Central memory CD8-positive, alpha-beta T cell (primary cell): ENCODE results near the gene HOXC5.
"Not testable (repeated sequence)": the region's sequence is repeated elsewhere in the genome, so short reads cannot be mapped to it uniquely, and the experiment has no call there.

Experiments
- ATAC-seq: fragments of 150-1000 bp; cut with Tn5 transposase; replicated peaks from 2 replicates; pipeline ENCODE4 v1.10.0; 2022; ENCODE audit warnings: mild to moderate bottlenecking, moderate FRiP score, moderate number of reproducible peaks; ENCODE audit not compliant: poor library complexity, severe bottlenecking; ENCODE audit errors: extremely low read depth
- DNase-seq, 2 donors: peaks; one replicate each; pipeline ENCODE4 v3.0.0; 2021; ENCODE audit warnings: low spot score in 2 of 2
- H3K27ac Mint-ChIP-seq: one replicate; pipeline ENCODE4 v1.8.0; 2022; ENCODE audit warnings: low read depth, mild to moderate bottlenecking, moderate library complexity, mixed read lengths
- H3K27me3 Mint-ChIP-seq: one replicate; pipeline ENCODE4 v1.8.0; 2022; ENCODE audit warnings: mixed read lengths
- H3K36me3 Mint-ChIP-seq: one replicate; pipeline ENCODE4 v1.8.0; 2022; ENCODE audit warnings: mild to moderate bottlenecking, moderate library complexity, mixed read lengths; ENCODE audit not compliant: insufficient read depth
- H3K4me1 Mint-ChIP-seq: one replicate; pipeline ENCODE4 v1.8.0; 2022; ENCODE audit warnings: mixed read lengths
- H3K4me3 Mint-ChIP-seq: one replicate; pipeline ENCODE4 v1.8.0; 2022; ENCODE audit warnings: mild to moderate bottlenecking, moderate library complexity, mixed read lengths
- H3K9me3 Mint-ChIP-seq: one replicate; pipeline ENCODE4 v1.8.0; 2022; ENCODE audit warnings: mixed read lengths

Gene HOXC5

DNA sequence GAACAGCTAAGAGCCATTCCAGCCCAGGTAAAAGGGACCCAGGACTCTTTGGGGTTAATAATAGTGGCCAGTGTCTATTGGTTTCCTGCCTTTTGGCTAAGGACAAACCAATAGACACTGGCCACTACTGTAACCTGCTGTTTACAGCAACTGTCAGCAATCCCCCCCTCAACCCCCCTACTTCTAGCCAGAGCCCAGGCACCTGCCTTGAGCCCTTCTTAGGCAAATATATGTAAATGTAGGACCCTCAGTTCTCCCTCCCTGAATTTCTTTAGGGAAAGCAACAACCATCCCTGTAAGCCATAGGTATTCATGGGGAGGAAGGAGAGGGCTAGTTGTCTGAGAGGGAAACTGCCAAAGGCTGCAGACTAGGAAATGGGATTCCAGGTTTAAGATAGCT lies 43.1 kb downstream of the HOXC5 start:
- Mint-ChIP-seq H3K4me1 (peaks cover 9% of the 10 kb centered on the region), H3K9me3 (no peaks in the 10 kb centered on the region), H3K27ac (no peak overlapping the region), H3K4me3 (no peak overlapping the region), H3K36me3 (peaks cover 5% of the 10 kb centered on the region), H3K27me3 (peaks cover 9% of the 10 kb centered on the region)
- ATAC-seq (no peak), DNase-seq (no peak)

GRCh38 chr12:54077843-54078242 lies 45.0 kb downstream of the HOXC5 start:
- H3K27me3 Mint-ChIP-seq, ATAC-seq, DNase-seq, H3K9me3 Mint-ChIP-seq, H3K4me3 Mint-ChIP-seq, H3K36me3 Mint-ChIP-seq: not testable (repeated sequence)
- peak overlapping the region; percentile 32 for H3K27ac Mint-ChIP-seq
- H3K4me1 Mint-ChIP-seq: peaks cover 25% of the 10 kb centered on the region

DNA sequence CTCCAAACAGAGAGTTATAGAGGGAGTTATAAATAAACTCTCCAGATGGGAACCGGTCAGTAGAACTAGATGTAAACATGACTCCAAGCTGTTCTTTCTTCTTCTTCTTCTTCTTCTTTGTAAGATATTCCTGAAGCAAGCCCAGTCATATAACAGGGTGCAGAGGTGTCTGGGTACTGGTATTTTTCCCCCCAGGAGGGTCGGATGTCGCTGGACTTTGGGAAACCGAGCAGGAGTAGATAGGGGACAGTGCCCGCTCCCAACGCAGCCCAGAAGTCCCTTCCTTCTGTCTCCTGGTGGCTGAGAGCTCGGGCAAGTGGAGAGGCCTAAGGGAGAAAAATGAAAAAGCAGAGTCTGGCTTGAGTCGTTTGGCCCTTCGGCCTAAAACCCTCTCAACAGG lies 46.3 kb downstream of the HOXC5 start:
- H3K9me3 Mint-ChIP-seq, H3K36me3 Mint-ChIP-seq, DNase-seq, H3K27me3 Mint-ChIP-seq, H3K27ac Mint-ChIP-seq, H3K4me3 Mint-ChIP-seq, ATAC-seq: not testable (repeated sequence)
- peaks cover 35% of the 10 kb centered on the region for H3K4me1 Mint-ChIP-seq

DNA sequence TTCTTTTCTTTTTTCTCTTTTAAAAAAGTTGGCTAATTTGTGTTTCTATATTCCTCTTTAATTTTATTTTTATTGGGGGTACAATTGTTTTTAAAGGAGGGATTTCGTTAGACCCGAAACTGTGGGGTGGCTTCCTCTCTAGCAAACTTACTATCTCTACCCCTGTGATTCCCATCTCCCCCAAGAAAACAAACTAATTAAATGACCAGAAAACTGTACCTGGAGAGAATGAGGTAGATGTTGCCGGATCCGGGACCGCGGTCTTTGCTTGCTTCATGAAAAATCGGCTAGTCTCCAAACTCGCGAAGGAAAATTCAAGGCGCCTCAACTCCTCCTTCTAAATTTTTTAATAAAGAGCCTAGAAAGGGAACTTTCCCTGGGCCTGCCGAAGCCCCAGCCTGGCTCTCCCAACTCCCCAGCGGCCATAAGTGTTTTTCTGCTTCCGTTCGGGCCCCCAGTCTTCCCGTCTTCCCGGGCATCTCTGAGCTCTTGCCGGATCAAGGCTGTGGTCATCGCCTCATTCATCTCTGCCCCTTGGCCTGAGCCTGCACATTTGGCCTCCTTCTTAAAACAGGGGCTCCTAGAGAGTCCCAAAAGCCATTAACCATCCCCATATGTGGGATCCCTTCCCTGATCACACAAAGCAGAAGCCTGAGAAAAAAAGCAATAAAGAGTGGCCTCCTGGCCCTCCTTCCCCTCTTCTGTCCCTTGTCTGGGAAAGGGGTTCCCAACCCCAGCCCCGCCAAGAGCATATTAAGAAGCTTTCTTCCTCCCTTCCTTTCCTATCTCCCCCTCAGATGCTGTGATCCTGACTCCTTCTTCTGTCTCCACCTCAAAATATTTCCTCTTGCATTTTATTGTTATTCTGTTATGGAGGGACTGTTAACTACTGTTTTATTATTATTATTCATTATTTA lies 47.4 kb downstream of the HOXC5 start:
- not testable (repeated sequence) for H3K9me3 Mint-ChIP-seq, DNase-seq, H3K36me3 Mint-ChIP-seq, H3K27me3 Mint-ChIP-seq, ATAC-seq
- Mint-ChIP-seq H3K27ac (peak overlapping the region; percentile 100), H3K4me3 (peak overlapping the region; percentile 82), H3K4me1 (peaks cover 37% of the 10 kb centered on the region)

DNA sequence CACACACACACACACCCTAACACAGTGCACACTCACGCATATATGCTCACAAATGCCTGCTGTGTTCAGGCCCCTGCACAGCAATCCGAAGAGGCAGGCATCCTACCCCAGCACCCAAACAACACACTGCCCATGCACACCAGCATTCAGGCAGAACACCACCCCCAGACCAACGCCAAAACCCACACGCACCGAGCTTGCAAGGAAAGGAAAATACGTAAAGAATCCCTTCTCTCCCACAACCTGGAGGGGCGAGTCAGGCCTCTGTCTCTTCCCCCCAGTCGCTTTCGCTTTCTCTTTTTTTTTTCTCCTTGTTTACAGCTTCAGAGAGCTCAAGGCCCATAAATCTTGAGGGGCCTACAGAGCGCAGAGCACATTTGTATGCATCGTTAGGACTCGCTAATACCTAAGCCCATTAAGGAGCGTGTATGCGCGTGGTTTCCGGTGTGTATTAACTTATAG lies 48.2 kb downstream of the HOXC5 start:
- H3K27me3 Mint-ChIP-seq, H3K9me3 Mint-ChIP-seq, H3K36me3 Mint-ChIP-seq: not testable (repeated sequence)
- ATAC-seq: peak; percentile 32
- peaks cover 40% of the 10 kb centered on the region for H3K4me1 Mint-ChIP-seq
- H3K27ac Mint-ChIP-seq: peak overlapping the region; percentile 100
- peak overlapping the region; percentile 82 for H3K4me3 Mint-ChIP-seq
- peak in 1 of 2 donors; percentile 26 for DNase-seq

GRCh38 chr12:54081581-54082396 lies 48.9 kb downstream of the HOXC5 start:
- ATAC-seq, H3K9me3 Mint-ChIP-seq, H3K36me3 Mint-ChIP-seq, H3K27me3 Mint-ChIP-seq: not testable (repeated sequence)
- Mint-ChIP-seq H3K4me1 (peaks cover 40% of the 10 kb centered on the region), H3K4me3 (peak overlapping the region; percentile 82), H3K27ac (peak overlapping the region; percentile 100)
- peak in 1 of 2 donors; percentile 21 for DNase-seq

GRCh38 chr12:54082397-54082892 lies 49.6 kb downstream of the HOXC5 start:
- Mint-ChIP-seq H3K27ac (peak overlapping the region; percentile 100), H3K4me3 (peak overlapping the region; percentile 82), H3K9me3 (no peaks in the 10 kb centered on the region), H3K27me3 (no peaks in the 10 kb centered on the region), H3K4me1 (peaks cover 40% of the 10 kb centered on the region), H3K36me3 (peaks cover 9% of the 10 kb centered on the region)
- ATAC-seq (peak; percentile 54), DNase-seq (peak in 1 of 2 donors; percentile 40)
